Fibroblast of lung (primary cell): ENCODE measurements around the gene CRMP1.

ENCODE experiments used
- EZH2 ChIP-seq: IDR thresholded peaks from 2 replicates; pipeline ENCODE4 v1.5.1; 2012; ENCODE audit warnings: low read length, control low read depth, mild to moderate bottlenecking; ENCODE audit errors: missing control alignments
- TF ChIP-seq, protein P1 (sequence below), 2 donors: IDR thresholded peaks in 1 of 2; conservative IDR thresholded peaks in 1 of 2; 1 replicate in 1 of 2; 2 replicates in 1 of 2; pipeline ENCODE4 v1.5.1; 2011 to 2012; ENCODE audit warnings: low read length in 2 of 2, control low read depth in 1 of 2, inconsistent platforms in 1 of 2, low read depth in 1 of 2, mild to moderate bottlenecking in 1 of 2

DNA sequence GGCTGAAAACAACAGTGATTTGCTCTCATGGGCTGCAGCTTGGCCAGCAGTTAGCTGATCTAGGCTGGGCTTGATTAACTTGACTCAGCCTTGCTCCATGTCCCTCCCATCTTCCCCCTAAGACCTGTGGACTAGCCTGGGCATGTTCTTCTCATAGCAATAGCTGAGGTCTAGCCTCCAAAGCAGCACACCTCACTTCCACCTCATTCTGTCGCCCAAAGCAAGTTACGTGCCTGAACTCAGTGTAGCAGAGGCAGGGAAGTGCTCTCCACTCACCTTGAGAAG lies 119.7 kb downstream of the CRMP1 start:
- TF ChIP-seq, protein P1, sequence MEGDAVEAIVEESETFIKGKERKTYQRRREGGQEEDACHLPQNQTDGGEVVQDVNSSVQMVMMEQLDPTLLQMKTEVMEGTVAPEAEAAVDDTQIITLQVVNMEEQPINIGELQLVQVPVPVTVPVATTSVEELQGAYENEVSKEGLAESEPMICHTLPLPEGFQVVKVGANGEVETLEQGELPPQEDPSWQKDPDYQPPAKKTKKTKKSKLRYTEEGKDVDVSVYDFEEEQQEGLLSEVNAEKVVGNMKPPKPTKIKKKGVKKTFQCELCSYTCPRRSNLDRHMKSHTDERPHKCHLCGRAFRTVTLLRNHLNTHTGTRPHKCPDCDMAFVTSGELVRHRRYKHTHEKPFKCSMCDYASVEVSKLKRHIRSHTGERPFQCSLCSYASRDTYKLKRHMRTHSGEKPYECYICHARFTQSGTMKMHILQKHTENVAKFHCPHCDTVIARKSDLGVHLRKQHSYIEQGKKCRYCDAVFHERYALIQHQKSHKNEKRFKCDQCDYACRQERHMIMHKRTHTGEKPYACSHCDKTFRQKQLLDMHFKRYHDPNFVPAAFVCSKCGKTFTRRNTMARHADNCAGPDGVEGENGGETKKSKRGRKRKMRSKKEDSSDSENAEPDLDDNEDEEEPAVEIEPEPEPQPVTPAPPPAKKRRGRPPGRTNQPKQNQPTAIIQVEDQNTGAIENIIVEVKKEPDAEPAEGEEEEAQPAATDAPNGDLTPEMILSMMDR (conservative IDR thresholded peaks at IDR 0.05 in 1 of 2, IDR thresholded peaks at IDR 0.05 in 1 of 2; ENCODE audit: low read depth in 1 of 2, low read length in 2 of 2): no peak
- no peak for TF ChIP-seq EZH2
